ENCODE data around the gene PSMA4.

DNA sequence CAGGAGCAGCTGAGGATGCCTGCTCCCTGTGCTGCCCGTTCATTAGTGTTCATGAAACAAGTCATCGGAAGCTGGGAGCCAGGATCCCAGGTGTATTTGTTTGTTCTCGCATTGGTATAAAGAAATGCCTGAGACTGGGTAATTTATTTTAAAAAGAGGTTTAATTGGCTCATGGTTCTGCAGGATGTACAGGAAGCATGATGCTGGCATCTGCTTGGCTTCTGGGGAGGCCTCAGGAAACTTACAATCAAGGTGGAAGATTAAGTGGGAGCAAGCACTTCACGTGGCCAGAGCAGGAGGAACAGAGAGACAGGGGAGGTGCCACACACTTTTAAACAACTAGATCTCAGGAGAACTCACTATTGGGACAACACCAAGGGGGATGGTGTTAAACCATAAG is 38.4 kb upstream of the PSMA4 start:
- no peak for TF ChIP-seq POLR2A (IDR thresholded peaks at IDR 0.05)
- TF ChIP-seq POLR2AphosphoS5 (IDR thresholded peaks at IDR 0.05) = no peak
- TF ChIP-seq, protein P1, sequence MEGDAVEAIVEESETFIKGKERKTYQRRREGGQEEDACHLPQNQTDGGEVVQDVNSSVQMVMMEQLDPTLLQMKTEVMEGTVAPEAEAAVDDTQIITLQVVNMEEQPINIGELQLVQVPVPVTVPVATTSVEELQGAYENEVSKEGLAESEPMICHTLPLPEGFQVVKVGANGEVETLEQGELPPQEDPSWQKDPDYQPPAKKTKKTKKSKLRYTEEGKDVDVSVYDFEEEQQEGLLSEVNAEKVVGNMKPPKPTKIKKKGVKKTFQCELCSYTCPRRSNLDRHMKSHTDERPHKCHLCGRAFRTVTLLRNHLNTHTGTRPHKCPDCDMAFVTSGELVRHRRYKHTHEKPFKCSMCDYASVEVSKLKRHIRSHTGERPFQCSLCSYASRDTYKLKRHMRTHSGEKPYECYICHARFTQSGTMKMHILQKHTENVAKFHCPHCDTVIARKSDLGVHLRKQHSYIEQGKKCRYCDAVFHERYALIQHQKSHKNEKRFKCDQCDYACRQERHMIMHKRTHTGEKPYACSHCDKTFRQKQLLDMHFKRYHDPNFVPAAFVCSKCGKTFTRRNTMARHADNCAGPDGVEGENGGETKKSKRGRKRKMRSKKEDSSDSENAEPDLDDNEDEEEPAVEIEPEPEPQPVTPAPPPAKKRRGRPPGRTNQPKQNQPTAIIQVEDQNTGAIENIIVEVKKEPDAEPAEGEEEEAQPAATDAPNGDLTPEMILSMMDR (IDR thresholded peaks at IDR 0.05) = no peak
- no peak for TF ChIP-seq EP300 (IDR thresholded peaks at IDR 0.05)

All from suprapubic skin (tissue), 4 donors.